Measurements from ENCODE around the gene IGF1.

Gene IGF1

GRCh38 chr12:102507301-102507700 lies 26.9 kb upstream of the IGF1 start:
- Mint-ChIP-seq H3K27me3 (peaks cover under 1% of the 10 kb centered on the region), H3K4me3 (no peak overlapping the region), H3K36me3 (peaks cover 4% of the 10 kb centered on the region), H3K27ac (no peak overlapping the region), H3K4me1 (peaks cover 16% of the 10 kb centered on the region), H3K9me3 (no peaks in the 10 kb centered on the region)
- ATAC-seq, result no peak

- Mint-ChIP-seq H3K9me3 (no peaks in the 10 kb centered on the region), H3K36me3 (peaks cover 4% of the 10 kb centered on the region), H3K27me3 (peaks cover 7% of the 10 kb centered on the region), H3K27ac (no peak overlapping the region), H3K4me1 (peaks cover 20% of the 10 kb centered on the region), H3K4me3 (no peak overlapping the region)
- no peak for ATAC-seq
Observed at GRCh38 chr12:102504871-102505270, 24.5 kb upstream of the IGF1 start.

- no peak overlapping the region for H3K4me3 Mint-ChIP-seq
- no peak for ATAC-seq
- H3K9me3 Mint-ChIP-seq, result no peaks in the 10 kb centered on the region
- H3K27me3 Mint-ChIP-seq, result peaks cover 7% of the 10 kb centered on the region
- H3K4me1 Mint-ChIP-seq, result peaks cover 20% of the 10 kb centered on the region
- no peak overlapping the region for H3K27ac Mint-ChIP-seq
- H3K36me3 Mint-ChIP-seq, result peaks cover 4% of the 10 kb centered on the region
Observed at GRCh38 chr12:102504280-102504679, 23.9 kb upstream of the IGF1 start.

- peak overlapping the region; percentile 44 for H3K27ac Mint-ChIP-seq
- H3K27me3 Mint-ChIP-seq, result peaks cover 7% of the 10 kb centered on the region
- H3K4me3 Mint-ChIP-seq, result no peak overlapping the region
- no peak for ATAC-seq
- no peaks in the 10 kb centered on the region for H3K9me3 Mint-ChIP-seq
- peaks cover 4% of the 10 kb centered on the region for H3K36me3 Mint-ChIP-seq
- peaks cover 20% of the 10 kb centered on the region for H3K4me1 Mint-ChIP-seq
Observed at GRCh38 chr12:102503831-102504230, 23.5 kb upstream of the IGF1 start.

- H3K27me3 Mint-ChIP-seq, result peaks cover 7% of the 10 kb centered on the region
- peak overlapping the region; percentile 44 for H3K27ac Mint-ChIP-seq
- H3K9me3 Mint-ChIP-seq, result no peaks in the 10 kb centered on the region
- H3K4me1 Mint-ChIP-seq, result peaks cover 20% of the 10 kb centered on the region
- H3K4me3 Mint-ChIP-seq, result no peak overlapping the region
- peaks cover 4% of the 10 kb centered on the region for H3K36me3 Mint-ChIP-seq
- peak; percentile 86 for ATAC-seq
Observed at GRCh38 chr12:102503056-102503681, 22.8 kb upstream of the IGF1 start.

GRCh38 chr12:102501773-102502172 lies 21.4 kb upstream of the IGF1 start:
- Mint-ChIP-seq H3K9me3 (no peaks in the 10 kb centered on the region), H3K36me3 (peaks cover 2% of the 10 kb centered on the region), H3K27me3 (peaks cover 7% of the 10 kb centered on the region), H3K4me3 (no peak overlapping the region), H3K27ac (peak overlapping the region; percentile 12), H3K4me1 (peaks cover 20% of the 10 kb centered on the region)
- no peak for ATAC-seq

GRCh38 chr12:102498471-102498870 lies 18.1 kb upstream of the IGF1 start:
- no peaks in the 10 kb centered on the region for H3K36me3 Mint-ChIP-seq
- H3K9me3 Mint-ChIP-seq, result peaks cover 4% of the 10 kb centered on the region
- no peak overlapping the region for H3K27ac Mint-ChIP-seq
- peaks cover 11% of the 10 kb centered on the region for H3K4me1 Mint-ChIP-seq
- peak; percentile 58 for ATAC-seq
- H3K4me3 Mint-ChIP-seq, result no peak overlapping the region
- peaks cover 17% of the 10 kb centered on the region for H3K27me3 Mint-ChIP-seq

- no peak for ATAC-seq
- Mint-ChIP-seq H3K4me1 (peaks cover 6% of the 10 kb centered on the region), H3K9me3 (peaks cover 7% of the 10 kb centered on the region), H3K27me3 (peaks cover 17% of the 10 kb centered on the region), H3K36me3 (peaks cover 5% of the 10 kb centered on the region), H3K27ac (no peak overlapping the region), H3K4me3 (no peak overlapping the region)
Observed at GRCh38 chr12:102497743-102498142, 17.4 kb upstream of the IGF1 start.

- ATAC-seq, result no peak
- no peak overlapping the region for H3K4me3 Mint-ChIP-seq
- H3K27ac Mint-ChIP-seq, result no peak overlapping the region
- H3K36me3 Mint-ChIP-seq, result peaks cover 6% of the 10 kb centered on the region
- peaks cover 6% of the 10 kb centered on the region for H3K4me1 Mint-ChIP-seq
- H3K9me3 Mint-ChIP-seq, result peaks cover 8% of the 10 kb centered on the region
- H3K27me3 Mint-ChIP-seq, result peaks cover 17% of the 10 kb centered on the region
Observed at GRCh38 chr12:102496591-102496990, 16.2 kb upstream of the IGF1 start.

- no peak for ATAC-seq
- peaks cover 5% of the 10 kb centered on the region for H3K9me3 Mint-ChIP-seq
- no peaks in the 10 kb centered on the region for H3K4me1 Mint-ChIP-seq
- no peaks in the 10 kb centered on the region for H3K27me3 Mint-ChIP-seq
- H3K4me3 Mint-ChIP-seq, result no peak overlapping the region
- no peak overlapping the region for H3K27ac Mint-ChIP-seq
- H3K36me3 Mint-ChIP-seq, result no peaks in the 10 kb centered on the region
Observed at GRCh38 chr12:102487226-102487625, 6.9 kb upstream of the IGF1 start.

- Mint-ChIP-seq H3K4me1 (no peaks in the 10 kb centered on the region), H3K27ac (no peak overlapping the region), H3K27me3 (no peaks in the 10 kb centered on the region), H3K36me3 (peaks cover 5% of the 10 kb centered on the region), H3K4me3 (no peak overlapping the region), H3K9me3 (peaks cover 5% of the 10 kb centered on the region)
- ATAC-seq, result no peak
Observed at GRCh38 chr12:102486153-102486552, 5.8 kb upstream of the IGF1 start.

- peak; percentile 92 for ATAC-seq
- Mint-ChIP-seq H3K9me3 (no peaks in the 10 kb centered on the region), H3K4me1 (no peaks in the 10 kb centered on the region), H3K27me3 (no peaks in the 10 kb centered on the region), H3K36me3 (peaks cover 5% of the 10 kb centered on the region), H3K27ac (no peak overlapping the region), H3K4me3 (peak overlapping the region; percentile 59)
Observed at GRCh38 chr12:102484428-102484958, 4.1 kb upstream of the IGF1 start.

GRCh38 chr12:102484017-102484416 lies 3.7 kb upstream of the IGF1 start:
- H3K27ac Mint-ChIP-seq, result no peak overlapping the region
- H3K4me1 Mint-ChIP-seq, result no peaks in the 10 kb centered on the region
- H3K36me3 Mint-ChIP-seq, result peaks cover 5% of the 10 kb centered on the region
- no peaks in the 10 kb centered on the region for H3K9me3 Mint-ChIP-seq
- no peaks in the 10 kb centered on the region for H3K27me3 Mint-ChIP-seq
- H3K4me3 Mint-ChIP-seq, result peak overlapping the region; percentile 59
- ATAC-seq, result peak; percentile 65

GRCh38 chr12:102483466-102483865 lies 3.1 kb upstream of the IGF1 start:
- peak overlapping the region; percentile 59 for H3K4me3 Mint-ChIP-seq
- peak; percentile 84 for ATAC-seq
- H3K4me1 Mint-ChIP-seq, result no peaks in the 10 kb centered on the region
- H3K27ac Mint-ChIP-seq, result no peak overlapping the region
- peaks cover 5% of the 10 kb centered on the region for H3K36me3 Mint-ChIP-seq
- no peaks in the 10 kb centered on the region for H3K27me3 Mint-ChIP-seq
- H3K9me3 Mint-ChIP-seq, result no peaks in the 10 kb centered on the region

- Mint-ChIP-seq H3K9me3 (no peaks in the 10 kb centered on the region), H3K27me3 (no peaks in the 10 kb centered on the region), H3K4me1 (no peaks in the 10 kb centered on the region), H3K36me3 (peaks cover 5% of the 10 kb centered on the region), H3K4me3 (no peak overlapping the region), H3K27ac (no peak overlapping the region)
- no peak for ATAC-seq
Observed at GRCh38 chr12:102481705-102482425, 1.5 kb upstream of the IGF1 start.

- H3K27me3 Mint-ChIP-seq, result no peaks in the 10 kb centered on the region
- H3K36me3 Mint-ChIP-seq, result peaks cover 5% of the 10 kb centered on the region
- no peak for ATAC-seq
- no peak overlapping the region for H3K4me3 Mint-ChIP-seq
- no peak overlapping the region for H3K27ac Mint-ChIP-seq
- H3K9me3 Mint-ChIP-seq, result no peaks in the 10 kb centered on the region
- no peaks in the 10 kb centered on the region for H3K4me1 Mint-ChIP-seq
Observed at GRCh38 chr12:102479939-102480338, 424 bp downstream of the IGF1 start.

All from stimulated activated memory B cell treated with anti-CD40 and anti-IgM and Interleukin-4, amounts not matched to agents 10 μg/mL and 1 μg/mL and 100 μg/mL, for 72 hours (primary cell).